H1 (cell line): ENCODE data around the gene VAV2. TPM values are rescaled to one million over a fixed set of nuclear protein-coding genes. Genes with fewer than 3 reads are reported as not detected.
A peak's percentile ranks its signal among the peaks of the same experiment; 100 is the strongest.

Experiments
- CTCF ChIA-PET: fragments of 300-600 bp; sonication (Branson Sonifier 250); formaldehyde crosslinking; loops from one replicate; lab custom pipeline; 2021; ENCODE audit not compliant: partially characterized antibody; lab: Charles Lee
- POLR2A ChIA-PET: fragments of 300-600 bp; sonication (Branson Sonifier 250); formaldehyde crosslinking; loops from one replicate; lab custom pipeline; 2021; ENCODE audit warnings: inconsistent platforms; ENCODE audit not compliant: partially characterized antibody; lab: Charles Lee
- DNase-seq, 2 experiments: peaks; one replicate each; pipeline versions ENCODE4 v3.0.0 to v3.0.0-alpha.2; 2010 to 2022; ENCODE audit warnings: low spot score in 2 of 2, low read depth in 1 of 2, mixed read lengths in 1 of 2
- FAIRE-seq: peaks from 2 replicates; lab custom pipeline; 2011; peaks lifted over from hg19 to GRCh38; lab: Jason Lieb, UNC
- H2AFZ ChIP-seq: 2 replicates; pipeline ENCODE4 v1.8.1; 2012; ENCODE audit warnings: low read length, inconsistent platforms
- H2AK5ac ChIP-seq: 2 replicates; pipeline ENCODE4 v1.6.1; 2013; ENCODE audit warnings: low read depth, low read length
- H2BK120ac ChIP-seq: replicated peaks from 2 replicates; pipeline ENCODE3; 2013; ENCODE audit warnings: low read depth, low read length, inconsistent platforms
- H2BK12ac ChIP-seq: 2 replicates; pipeline ENCODE4 v1.6.1; 2013; ENCODE audit warnings: low read depth, low read length
- H2BK15ac ChIP-seq: 2 replicates; pipeline ENCODE4 v1.6.1; 2013; ENCODE audit warnings: low read length
- H2BK20ac ChIP-seq: 2 replicates; pipeline ENCODE4 v1.6.1; 2013; ENCODE audit warnings: low read length
- H2BK5ac ChIP-seq: 2 replicates; pipeline ENCODE4 v1.6.1; 2013; ENCODE audit warnings: low read depth, low read length
- H3K14ac ChIP-seq: 2 replicates; pipeline ENCODE4 v1.6.1; 2013; ENCODE audit warnings: inconsistent platforms; ENCODE audit not compliant: insufficient read length
- H3K18ac ChIP-seq: 2 replicates; pipeline ENCODE4 v1.6.1; 2013; ENCODE audit warnings: low read length; ENCODE audit errors: extremely low read depth
- H3K23ac ChIP-seq: 2 replicates; pipeline ENCODE4 v1.6.1; 2013; ENCODE audit warnings: inconsistent platforms; ENCODE audit not compliant: insufficient read length
- H3K23me2 ChIP-seq: 2 replicates; pipeline ENCODE4 v1.6.1; 2013; ENCODE audit warnings: low read depth, low read length
- H3K27ac ChIP-seq: 2 replicates; pipeline ENCODE4 v1.6.1; 2011; ENCODE audit warnings: low read depth, low read length, inconsistent platforms
- H3K27me3 ChIP-seq, 4 experiments: replicated peaks in 1 of 4; 1 replicate in 1 of 4; 2 replicates in 3 of 4; pipeline versions ENCODE4 v1.6.1 to v1.8.1; 2011 to 2013; ENCODE audit warnings: low read length in 3 of 4, mild to moderate bottlenecking in 3 of 4, inconsistent platforms in 2 of 4, mixed read lengths in 2 of 4, moderate library complexity in 1 of 4; ENCODE audit not compliant: control insufficient read depth in 3 of 4, insufficient read depth in 3 of 4; ENCODE audit errors: extremely low read depth in 1 of 4
- H3K36me3 ChIP-seq, 4 experiments: 2 replicates each; pipeline versions ENCODE4 v1.6.1 to v1.8.1; 2011 to 2013; ENCODE audit warnings: mild to moderate bottlenecking in 4 of 4, low read length in 3 of 4, moderate library complexity in 2 of 4, control low read depth in 1 of 4, inconsistent platforms in 1 of 4; ENCODE audit not compliant: insufficient read depth in 4 of 4, control insufficient read depth in 2 of 4
- H3K4ac ChIP-seq: replicated peaks from 2 replicates; pipeline ENCODE3; 2013; ENCODE audit warnings: low read length, low read depth, mixed read lengths, inconsistent platforms; ENCODE audit not compliant: insufficient read length
- H3K4me1 ChIP-seq, 4 experiments: replicated peaks in 1 of 4; 1 replicate in 1 of 4; 2 replicates in 3 of 4; pipeline versions ENCODE4 v1.6.1 to v1.8.1; 2011 to 2013; ENCODE audit warnings: low read length in 3 of 4, inconsistent platforms in 2 of 4, mixed read lengths in 1 of 4; ENCODE audit not compliant: insufficient read depth in 4 of 4, control insufficient read depth in 3 of 4
- H3K4me2 ChIP-seq, 2 experiments: 2 replicates each; pipeline versions ENCODE4 v1.6.1 to v1.8.1; 2011 to 2013; ENCODE audit warnings: low read depth in 2 of 2, low read length in 2 of 2, control low read depth in 1 of 2, inconsistent platforms in 1 of 2, mild to moderate bottlenecking in 1 of 2; ENCODE audit not compliant: insufficient read depth in 1 of 2
- H3K4me3 ChIP-seq, 4 experiments: fragments of 200-600, 300-600 bp in 1 of 4; sonication (generic), shearing (Covaris generic), sonication (Bioruptor Twin) in 1 of 4; 2 replicates each; pipeline versions ENCODE4 v1.5.1 to v1.8.1; 2011 to 2016; ENCODE audit warnings: low read length in 4 of 4, low read depth in 3 of 4, control low read depth in 2 of 4, inconsistent platforms in 2 of 4, mild to moderate bottlenecking in 2 of 4, mixed read lengths in 1 of 4, moderate library complexity in 1 of 4; ENCODE audit not compliant: insufficient read depth in 2 of 4; ENCODE audit errors: extremely low read depth in 1 of 4
- H3K56ac ChIP-seq: replicated peaks from 2 replicates; pipeline ENCODE3; 2013; ENCODE audit warnings: low read depth, mild to moderate bottlenecking, mixed read lengths, low read length, inconsistent platforms; ENCODE audit not compliant: insufficient read length
- H3K79me1 ChIP-seq: 2 replicates; pipeline ENCODE4 v1.6.1; 2013; ENCODE audit warnings: low read depth, low read length, control low read depth
- H3K79me2 ChIP-seq, 2 experiments: 2 replicates each; pipeline versions ENCODE4 v1.6.1 to v1.8.1; 2012 to 2013; ENCODE audit warnings: low read length in 2 of 2, mild to moderate bottlenecking in 2 of 2, inconsistent platforms in 1 of 2; ENCODE audit not compliant: insufficient read depth in 2 of 2, control insufficient read depth in 1 of 2
- H3K9ac ChIP-seq, 4 experiments: replicated peaks in 1 of 4; 1 replicate in 1 of 4; 2 replicates in 3 of 4; pipeline versions ENCODE4 v1.6.1 to v1.8.1; 2011 to 2013; ENCODE audit warnings: low read depth in 3 of 4, low read length in 3 of 4, control low read depth in 2 of 4, mild to moderate bottlenecking in 2 of 4, moderate library complexity in 2 of 4, inconsistent platforms in 1 of 4; ENCODE audit errors: extremely low read depth in 1 of 4
- H3K9me3 ChIP-seq, 2 experiments: 2 replicates each; pipeline versions ENCODE4 v1.6.1 to v1.8.1; 2012 to 2013; ENCODE audit warnings: mild to moderate bottlenecking in 2 of 2, moderate library complexity in 2 of 2, control low read depth in 1 of 2, inconsistent platforms in 1 of 2, low read depth in 1 of 2, low read length in 1 of 2, mixed read lengths in 1 of 2; ENCODE audit not compliant: insufficient read depth in 2 of 2
- H4K20me1 ChIP-seq, 2 experiments: replicated peaks in 1 of 2; 2 replicates each; pipeline versions ENCODE3 to v1.8.1; 2011 to 2013; ENCODE audit warnings: inconsistent platforms in 2 of 2, low read length in 2 of 2, mild to moderate bottlenecking in 1 of 2; ENCODE audit not compliant: insufficient read depth in 2 of 2, control insufficient read depth in 1 of 2
- H4K5ac ChIP-seq: 2 replicates; pipeline ENCODE4 v1.6.1; 2013; ENCODE audit warnings: low read length, low read depth, mixed read lengths, inconsistent platforms; ENCODE audit not compliant: insufficient read length
- H4K8ac ChIP-seq: 2 replicates; pipeline ENCODE4 v1.8.0; 2013; ENCODE audit warnings: mild to moderate bottlenecking, moderate library complexity, low read length, inconsistent platforms; ENCODE audit not compliant: insufficient read depth; ENCODE audit errors: extremely low read depth
- H4K91ac ChIP-seq: replicated peaks from 2 replicates; pipeline ENCODE3; 2013; ENCODE audit warnings: low read length, mixed read lengths, inconsistent platforms; ENCODE audit not compliant: insufficient read length
- CBX8 ChIP-seq: fragments of 300-800, 300-1000 bp; sonication (generic); IDR thresholded peaks from 2 replicates; pipeline ENCODE4 v1.7.1; 2016; ENCODE audit warnings: low read depth, low read length, borderline replicate concordance
- CHD2 ChIP-seq: IDR thresholded peaks from 2 replicates; pipeline ENCODE4 v1.6.1; 2012; ENCODE audit warnings: low read length, improper control_type of control experiment
- EZH2 ChIP-seq: fragments of 200-600 bp; sonication (generic); IDR thresholded peaks from 2 replicates; pipeline ENCODE4 v1.7.1; 2012; ENCODE audit warnings: low read depth, mild to moderate bottlenecking, moderate library complexity, low read length, inconsistent platforms; ENCODE audit not compliant: severe bottlenecking
- HDAC2 ChIP-seq, 2 experiments: fragments of 300-600 bp in 1 of 2; sonication (generic) in 1 of 2; IDR thresholded peaks; 2 replicates each; pipeline ENCODE4 v1.6.1; 2011 to 2012; ENCODE audit warnings: low read depth in 2 of 2, low read length in 2 of 2, mild to moderate bottlenecking in 2 of 2, moderate library complexity in 2 of 2, borderline replicate concordance in 1 of 2, inconsistent platforms in 1 of 2
- NRF1 ChIP-seq: IDR thresholded peaks from 2 replicates; pipeline ENCODE4 v1.6.1; 2011; ENCODE audit warnings: mild to moderate bottlenecking, low read depth, low read length, improper control_type of control experiment
- ZNF274 ChIP-seq: IDR thresholded peaks from 2 replicates; pipeline ENCODE4 v1.7.0; 2012; ENCODE audit warnings: low read length, borderline replicate concordance; ENCODE audit errors: extremely low read depth
- WGBS, 2 experiments: shearing (Covaris generic) in 1 of 2; methylation state at CpG; one replicate each; pipeline versions ENCODE4 v1.1.6 to v1.1.7; 2013 to 2015; ENCODE audit warnings: low lambda C conversion rate in 2 of 2, mixed read lengths in 2 of 2, inconsistent platforms in 1 of 2, low coverage in 1 of 2, missing lambda C conversion rate in 1 of 2; ENCODE audit not compliant: insufficient replicate concordance in 2 of 2, insufficient coverage in 1 of 2, insufficient read length in 1 of 2; ENCODE audit errors: extremely low coverage in 1 of 2, missing lambda C conversion rate in 1 of 2; 5-methylcytosine and 5-hydroxymethylcytosine counted together
- polyA plus RNA-seq, 7 experiments: library from polyadenylated mRNA; depleted of rRNA in 3 of 7; stranded (reverse) in 5 of 7; unstranded in 2 of 7; fragments of >200 nt in 5 of 7; fragments of 200-250 nt in 2 of 7; gene quantifications; 1 replicate in 5 of 7; 2 replicates in 1 of 7; 4 replicates in 1 of 7; pipeline versions ENCODE4 v1.2.1 to v1.2.3, GENCODE V29; 2011 to 2013; ENCODE audit warnings: missing spikeins in 2 of 7, mixed read lengths in 2 of 7
- total RNA-seq: library from RNA; stranded (reverse); fragmentation: NEBNext Ultra II Directional; extraction: Animal tissue kit (Norgen Biotek cat#: 25700); gene quantifications from 2 replicates; pipeline ENCODE4 v1.2.1, GENCODE V29; 2021
- TF ChIP-seq, protein P1 (sequence below): IDR thresholded peaks from 2 replicates; pipeline ENCODE4 v1.6.1; 2012; ENCODE audit warnings: low read length, inconsistent platforms

The VAV2 gene
- total and polyA plus RNA-seq, 2 of the 8 experiments (the other 6 are each of a cell fraction or from before 2014, with no cell fraction given): 13.6 to 37.6 TPM

DNA sequence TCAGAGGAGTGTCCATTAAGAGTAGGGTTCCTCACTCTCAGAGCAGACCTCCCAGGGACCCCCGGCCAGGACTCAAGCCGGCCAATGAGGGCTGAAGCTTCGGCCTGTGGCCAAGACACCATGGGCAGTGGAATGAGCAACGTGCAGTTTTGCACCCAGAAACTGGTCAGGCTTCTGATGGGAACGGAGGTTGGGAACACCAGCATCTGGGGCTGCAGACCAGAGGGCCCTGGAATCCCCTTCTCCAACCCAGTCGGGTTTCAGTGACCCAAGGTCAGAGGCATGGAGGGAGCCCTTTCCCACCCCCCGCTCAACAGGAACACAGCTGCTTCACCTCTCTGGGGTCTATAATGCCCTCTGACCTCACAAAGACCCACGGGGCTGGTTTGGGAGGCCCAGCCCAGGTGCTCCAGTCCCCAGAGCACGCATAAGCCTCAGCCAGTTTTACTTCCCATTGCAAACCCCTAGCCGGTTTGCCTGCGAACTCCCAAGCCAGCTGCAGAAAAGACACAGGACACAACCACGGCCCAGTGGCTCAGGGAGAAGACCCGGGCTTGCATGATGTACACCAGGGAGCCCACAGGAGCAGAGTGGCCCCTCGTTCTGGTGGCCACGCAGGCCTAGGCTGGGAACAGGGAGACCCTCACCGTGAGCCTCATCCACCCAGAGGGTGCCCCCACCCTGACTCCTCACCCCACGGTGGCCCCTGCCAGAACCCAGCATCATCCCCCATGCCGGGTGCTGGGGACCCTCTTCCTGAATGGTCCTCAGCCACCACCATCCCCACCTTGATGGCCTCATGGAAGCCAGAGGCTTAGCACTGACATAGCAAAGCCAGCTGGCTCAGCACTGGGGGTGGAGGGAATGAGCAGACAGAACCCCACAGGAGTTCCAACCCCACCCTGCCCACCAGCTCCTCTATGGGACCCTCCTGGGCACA lies 30.6 kb downstream of the VAV2 start:
- DNase-seq: no peak
- 94% methylated on average over 16 of the region's 18 CpGs; no CpG with 5 or more reads in 1 of the 2 experiments for WGBS, 2 experiments
- H3K4me1 ChIP-seq: peaks cover 9 to 46% (median 37%) of the 10 kb centered on the region in 4 experiments

More for the DNA sequence above, 30.6 kb downstream of the VAV2 start:
- H3K27me3 ChIP-seq: no peaks in the 10 kb centered on the region
- no peaks in the 10 kb centered on the region; the same call in 1 of the 2 replicates for H3K23me2 ChIP-seq
- H3K27ac ChIP-seq: no peak overlapping the region
- H2BK12ac ChIP-seq: peak overlapping the region; percentile 23; the same call in 1 of the 2 replicates
- H4K20me1 ChIP-seq: peaks cover 0 to 6% of the 10 kb centered on the region in 2 experiments
- H4K5ac ChIP-seq: no peak overlapping the region
- H3K56ac ChIP-seq: no peak overlapping the region
- peaks cover 0 to 82% of the 10 kb centered on the region in 2 experiments; a peak in 2 of 4 replicates for H3K79me2 ChIP-seq
- peak overlapping the region; percentile 75; the same call in 1 of the 2 replicates for H3K18ac ChIP-seq
- H2BK120ac ChIP-seq: no peak overlapping the region
- H3K36me3 ChIP-seq: no peaks in the 10 kb centered on the region
- H3K9ac ChIP-seq: no peak overlapping the region
- FAIRE-seq: no peak
- H4K8ac ChIP-seq: no peak overlapping the region
- H3K23ac ChIP-seq: no peak overlapping the region
- no peak overlapping the region for H4K91ac ChIP-seq
- no peak overlapping the region for H3K4me3 ChIP-seq
- ChIA-PET CTCF (interaction anchor here (1.1 to 3.4 kb wide), 3 partner anchors 14 to 86 kb away, joined by 3 to 16 read pairs (median 6); no protein-coding TSS in a partner anchor), POLR2A (interaction anchor here (0.8 to 1.1 kb wide), 3 partner anchors 10 to 48 kb away, joined by 3 read pairs; no protein-coding TSS in a partner anchor)
- H2BK5ac ChIP-seq: no peak overlapping the region
- H3K4me2 ChIP-seq: no peak overlapping the region
- no peak overlapping the region for H3K4ac ChIP-seq
- no peak overlapping the region for H3K14ac ChIP-seq
- no peak overlapping the region for H2AFZ ChIP-seq
- H2BK20ac ChIP-seq: 0 out of 2 replicates have a peak overlapping the region, but pooled peaks have one; percentile 48
- no peak for TF ChIP-seq CHD2
- TF ChIP-seq HDAC2 (IDR thresholded peaks at IDR 0.05; ENCODE audit: borderline replicate concordance in 1 of 2, low read depth in 2 of 2, low read length in 2 of 2): no peak
- TF ChIP-seq NRF1: no peak
- TF ChIP-seq EZH2: no peak
- TF ChIP-seq, protein P1, sequence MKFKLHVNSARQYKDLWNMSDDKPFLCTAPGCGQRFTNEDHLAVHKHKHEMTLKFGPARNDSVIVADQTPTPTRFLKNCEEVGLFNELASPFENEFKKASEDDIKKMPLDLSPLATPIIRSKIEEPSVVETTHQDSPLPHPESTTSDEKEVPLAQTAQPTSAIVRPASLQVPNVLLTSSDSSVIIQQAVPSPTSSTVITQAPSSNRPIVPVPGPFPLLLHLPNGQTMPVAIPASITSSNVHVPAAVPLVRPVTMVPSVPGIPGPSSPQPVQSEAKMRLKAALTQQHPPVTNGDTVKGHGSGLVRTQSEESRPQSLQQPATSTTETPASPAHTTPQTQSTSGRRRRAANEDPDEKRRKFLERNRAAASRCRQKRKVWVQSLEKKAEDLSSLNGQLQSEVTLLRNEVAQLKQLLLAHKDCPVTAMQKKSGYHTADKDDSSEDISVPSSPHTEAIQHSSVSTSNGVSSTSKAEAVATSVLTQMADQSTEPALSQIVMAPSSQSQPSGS: no peak
- TF ChIP-seq ZNF274: no peak
- TF ChIP-seq CBX8: no peak
- H2BK15ac ChIP-seq: no peak overlapping the region
- H3K9me3 ChIP-seq: no peaks in the 10 kb centered on the region
- 0 out of 2 replicates have a peak overlapping the region, but pooled peaks have one; percentile 24 for H2AK5ac ChIP-seq
- H3K79me1 ChIP-seq: peaks cover 19% of the 10 kb centered on the region
